HG03175 (cell line): Measurements from ENCODE around the gene PHC3.
"Not testable (repeated sequence)": the region's sequence is repeated elsewhere in the genome, so short reads cannot be mapped to it uniquely, and the experiment has no call there.

Experiments used
- ATAC-seq: cut with Tn5 transposase; IDR thresholded peaks from one replicate; pipeline ENCODE4 v1.9.1; 2021; ENCODE audit warnings: mild to moderate bottlenecking, moderate library complexity; ENCODE audit not compliant: unreplicated experiment

The PHC3 gene

GRCh38 chr3:170130532-170130931 is 51.0 kb downstream of the PHC3 start:
- no peak for ATAC-seq

- peak; percentile 56 for ATAC-seq
These were observed 52.5 kb downstream of the PHC3 start for GRCh38 chr3:170128977-170129431.

GRCh38 chr3:170128259-170128976 is 53.1 kb downstream of the PHC3 start:
- peak; percentile 83 for ATAC-seq

GRCh38 chr3:170117134-170117533 is 64.4 kb downstream of the PHC3 start:
- ATAC-seq, result no peak

GRCh38 chr3:170114165-170114564 is 67.4 kb downstream of the PHC3 start:
- not testable (repeated sequence) for ATAC-seq

GRCh38 chr3:170111147-170111771 is 70.3 kb downstream of the PHC3 start:
- no peak for ATAC-seq

- no peak for ATAC-seq
These were observed 71.8 kb downstream of the PHC3 start for GRCh38 chr3:170109579-170110293.

- ATAC-seq, result no peak
These were observed 72.6 kb downstream of the PHC3 start for GRCh38 chr3:170108955-170109354.

GRCh38 chr3:170107941-170108340 is 73.6 kb downstream of the PHC3 start:
- no peak for ATAC-seq

GRCh38 chr3:170102431-170102830 is 79.1 kb downstream of the PHC3 start:
- no peak for ATAC-seq

GRCh38 chr3:170100944-170101343 is 80.6 kb downstream of the PHC3 start:
- no peak for ATAC-seq

- no peak for ATAC-seq
These were observed 82.8 kb downstream of the PHC3 start for GRCh38 chr3:170098753-170099152.

- no peak for ATAC-seq
These were observed 85.2 kb downstream of the PHC3 start for GRCh38 chr3:170096342-170096741.

GRCh38 chr3:170095771-170096170 is 85.8 kb downstream of the PHC3 start:
- ATAC-seq, result no peak

GRCh38 chr3:170092907-170093306 is 88.6 kb downstream of the PHC3 start:
- no peak for ATAC-seq

GRCh38 chr3:170090601-170090981 is 90.9 kb downstream of the PHC3 start:
- ATAC-seq, result no peak

- no peak for ATAC-seq
These were observed 91.5 kb downstream of the PHC3 start for GRCh38 chr3:170089862-170090600.

GRCh38 chr3:170085396-170085795 is 96.1 kb downstream of the PHC3 start:
- ATAC-seq, result no peak

- ATAC-seq, result no peak
These were observed 98.2 kb downstream of the PHC3 start for GRCh38 chr3:170083343-170083742.

GRCh38 chr3:170081079-170081741 is 100.3 kb downstream of the PHC3 start:
- no peak for ATAC-seq

- no peak for ATAC-seq
These were observed 100.9 kb downstream of the PHC3 start for GRCh38 chr3:170080605-170081004.
